GM21447 (cell line): ENCODE data around the gene CACNG4.

ENCODE experiments used
- ATAC-seq: cut with Tn5 transposase; IDR thresholded peaks from one replicate; pipeline ENCODE4 v1.9.1; 2021; ENCODE audit not compliant: unreplicated experiment

CACNG4 gene

DNA sequence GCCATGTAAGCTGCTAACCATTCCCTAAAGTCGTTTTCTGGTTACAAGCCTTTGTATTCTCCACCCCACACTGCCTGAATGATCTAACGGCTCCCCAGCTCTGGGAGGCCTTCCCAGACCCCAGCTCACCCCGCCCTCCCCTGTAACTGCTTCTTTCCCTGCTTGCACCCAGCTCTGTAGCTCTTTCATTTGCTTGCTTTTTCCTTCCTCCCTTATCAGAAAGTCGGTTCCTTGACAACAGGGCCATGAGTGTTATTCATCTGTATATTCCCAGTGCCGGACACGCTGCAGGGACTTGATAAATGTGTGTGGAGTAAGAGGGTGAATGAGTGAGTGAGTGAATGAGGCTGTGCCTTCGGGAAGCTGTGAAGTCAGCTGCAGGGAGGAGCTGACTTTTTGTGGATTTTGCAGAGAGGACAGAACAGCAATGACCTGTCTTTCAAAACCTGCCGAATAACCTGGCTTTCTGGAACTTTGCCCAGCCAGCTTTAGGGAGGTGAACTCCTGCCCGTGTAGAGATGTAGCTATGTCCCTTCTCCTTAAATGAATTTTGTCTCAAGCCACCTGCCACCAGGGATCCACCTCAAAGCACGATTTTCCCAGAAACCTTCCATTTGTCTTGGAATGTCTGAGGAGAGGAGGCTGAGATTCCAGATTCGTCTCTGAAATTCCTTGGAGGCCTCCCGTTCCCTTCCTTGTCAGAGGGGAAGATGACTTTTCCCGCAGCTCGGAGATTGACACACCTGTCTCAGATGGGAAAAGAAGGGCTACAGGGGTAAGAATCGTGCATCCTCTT is 20.0 kb upstream of the CACNG4 start:
- no peak for ATAC-seq

DNA sequence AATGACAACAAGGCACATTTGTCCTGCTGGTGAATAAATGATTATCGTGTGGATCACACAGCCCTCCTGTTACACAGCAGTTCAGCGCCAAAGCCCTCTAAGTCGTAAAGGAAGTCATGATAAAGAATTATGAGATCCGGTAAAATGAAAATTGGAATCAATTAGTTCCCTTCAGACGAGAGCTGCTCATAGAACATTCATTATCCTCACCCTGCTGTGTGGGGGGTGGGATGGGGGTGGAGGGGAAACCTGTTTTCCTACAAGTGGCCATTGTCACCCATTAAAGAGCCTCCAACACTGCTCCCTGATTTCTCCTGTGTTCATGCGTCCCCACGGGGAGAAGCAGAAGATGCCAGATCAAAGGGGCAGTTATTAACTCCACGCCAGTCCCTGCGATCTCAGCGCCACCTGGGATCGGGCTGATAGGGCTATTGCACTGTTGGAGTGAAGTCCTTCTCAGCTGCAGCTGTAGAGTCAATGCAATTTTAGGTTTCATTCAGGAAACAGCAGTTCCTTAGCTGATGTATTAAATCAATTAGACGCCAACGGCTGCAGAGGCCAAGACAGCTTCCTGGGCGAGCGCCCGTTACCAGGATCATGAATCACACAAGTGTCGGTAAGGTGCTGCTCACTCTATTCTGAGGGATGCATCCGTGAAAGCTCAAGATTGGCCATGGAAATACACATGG is 19.2 kb upstream of the CACNG4 start:
- no peak for ATAC-seq

DNA sequence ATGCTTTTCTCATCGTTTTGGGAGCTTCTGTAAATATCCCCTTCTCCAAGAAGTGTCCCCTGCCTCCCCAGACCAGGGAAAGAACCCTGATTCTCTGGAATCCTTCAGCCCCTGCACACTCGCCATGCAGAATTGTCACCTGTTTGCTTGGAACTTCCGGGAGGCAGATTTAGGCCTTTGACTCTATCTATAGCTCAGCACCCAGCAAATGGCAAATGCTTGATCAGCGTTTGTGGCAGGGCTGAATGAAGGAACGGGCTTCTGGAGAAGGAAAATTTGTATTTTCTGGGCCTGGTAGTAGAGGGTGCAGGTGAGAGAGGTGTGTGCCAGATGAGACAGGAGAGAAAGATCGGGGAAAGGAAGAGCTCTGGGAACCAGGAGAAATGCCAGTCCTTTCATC is 18.3 kb upstream of the CACNG4 start:
- no peak for ATAC-seq

DNA sequence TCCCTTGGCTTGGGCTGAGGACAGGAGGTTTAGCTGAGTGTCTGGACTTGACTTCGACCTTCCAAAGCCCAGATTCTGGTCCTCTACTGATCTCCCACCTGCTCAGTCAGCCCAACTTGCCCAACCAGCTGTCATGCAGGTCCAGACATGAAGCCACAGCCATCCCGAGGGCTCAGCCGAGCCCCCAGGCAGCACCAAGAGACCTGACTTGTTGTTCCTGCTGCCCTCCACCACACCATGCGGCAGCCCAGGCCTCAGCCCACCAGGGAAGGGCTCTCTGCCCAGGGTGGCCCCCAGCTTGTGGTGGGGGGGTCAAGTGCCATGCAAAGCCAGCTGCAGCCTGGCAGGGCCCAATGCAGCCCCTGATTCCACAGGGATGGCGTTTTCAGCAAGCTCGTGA is 17.2 kb upstream of the CACNG4 start:
- no peak for ATAC-seq

DNA sequence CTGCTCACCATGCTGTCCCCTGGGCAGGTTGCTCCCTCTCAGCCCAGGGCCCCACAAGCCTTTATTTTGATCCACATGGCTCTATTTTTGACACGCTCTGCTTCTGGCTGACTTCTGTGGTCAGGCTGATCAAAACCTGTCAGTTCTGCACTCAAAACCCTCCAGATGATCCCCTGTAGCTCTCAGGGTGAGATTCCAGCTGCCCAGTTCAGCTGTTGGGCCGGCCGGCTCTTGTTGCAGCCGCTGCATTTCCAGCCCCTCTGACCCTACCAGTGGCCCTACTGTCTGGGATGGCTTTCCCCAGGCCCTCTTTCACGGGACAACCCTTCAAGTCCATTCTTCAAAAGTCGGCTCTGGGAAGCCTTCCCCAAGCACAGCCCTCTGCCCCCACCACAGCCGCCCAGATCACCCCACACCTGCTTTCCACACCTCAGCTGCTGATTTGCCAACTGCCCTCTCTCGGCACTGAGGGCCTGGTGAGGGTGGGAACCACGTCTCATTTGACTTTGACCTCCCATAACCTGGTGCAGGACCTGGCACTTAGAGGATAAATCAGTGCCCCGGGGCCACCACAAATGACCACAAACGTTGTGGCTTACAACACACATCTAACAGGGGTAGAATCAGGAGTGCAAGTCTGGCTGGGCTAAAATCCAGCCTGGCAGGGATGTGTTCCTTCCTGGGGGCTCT is 16.3 kb upstream of the CACNG4 start:
- ATAC-seq: no peak

DNA sequence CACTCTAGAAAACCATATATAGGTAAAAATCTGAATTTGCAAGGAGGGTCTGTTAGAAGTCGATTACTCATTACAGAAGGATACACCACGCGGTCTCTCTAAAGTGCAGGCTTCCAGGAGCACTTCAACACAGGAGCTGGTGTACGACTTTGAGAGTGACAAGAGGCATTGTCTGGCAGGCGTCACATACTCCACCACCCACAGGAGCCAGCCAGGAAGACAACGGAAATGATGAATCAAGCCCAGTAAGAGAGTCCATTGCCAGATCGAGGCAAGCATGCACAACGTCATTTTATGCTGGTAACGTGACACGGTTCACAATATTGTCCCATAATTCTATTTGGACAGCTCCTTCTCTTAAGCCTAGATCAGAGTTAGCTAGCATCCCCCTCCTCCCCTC is 15.0 kb upstream of the CACNG4 start:
- ATAC-seq: no peak

DNA sequence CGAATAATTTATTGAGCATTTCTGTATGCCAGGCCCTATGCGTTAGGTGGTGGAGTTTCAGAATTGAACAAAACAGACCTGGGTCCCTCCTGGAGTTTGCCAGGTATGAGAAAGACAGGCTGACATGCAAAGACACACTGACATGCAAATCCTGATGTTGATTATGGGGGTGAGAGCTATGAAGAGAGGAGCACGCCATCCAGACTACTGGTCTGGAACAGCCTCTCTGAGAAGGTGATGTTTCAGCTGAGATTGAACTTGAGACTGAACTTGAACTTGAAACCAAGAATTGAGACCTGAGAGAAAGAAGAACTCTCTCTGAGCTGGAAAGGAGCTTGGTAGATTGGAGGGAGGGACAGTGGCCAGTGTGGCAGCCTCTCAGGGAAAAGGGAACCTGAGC is 14.2 kb upstream of the CACNG4 start:
- no peak for ATAC-seq

DNA sequence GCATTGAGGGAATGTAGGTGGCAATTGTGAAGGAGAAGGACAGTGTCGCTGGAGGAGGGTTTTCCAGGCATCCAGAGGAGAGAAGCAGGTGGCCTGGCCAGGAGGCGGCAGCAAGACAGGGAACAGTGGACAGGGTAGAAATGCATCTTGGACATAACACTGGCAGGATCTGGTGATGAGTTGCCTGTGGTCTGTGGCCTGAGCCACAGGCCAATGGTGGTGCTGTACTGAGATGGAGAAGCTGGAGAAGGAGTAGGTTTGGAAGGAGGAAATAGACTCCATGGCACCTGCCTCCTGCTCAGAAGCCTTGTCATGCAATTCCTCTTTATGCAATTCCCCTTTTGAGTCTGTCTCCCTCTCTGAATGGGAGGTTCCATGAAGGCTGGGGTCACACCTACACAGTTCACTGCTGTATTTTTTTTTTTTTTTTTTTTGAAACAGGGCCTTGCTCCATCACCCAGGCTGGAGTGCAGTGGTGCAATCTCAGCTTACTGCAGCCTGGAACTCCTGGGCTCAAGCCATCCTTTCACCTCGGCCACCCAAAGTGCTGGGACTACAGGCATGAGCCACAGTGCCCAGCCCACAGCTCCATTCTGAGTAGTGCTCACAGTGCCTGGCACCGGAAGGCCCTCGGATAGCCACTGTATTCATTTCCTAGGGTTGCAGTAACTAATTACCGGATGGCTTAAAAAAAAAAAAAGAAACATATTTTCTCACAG is 13.5 kb upstream of the CACNG4 start:
- no peak for ATAC-seq

DNA sequence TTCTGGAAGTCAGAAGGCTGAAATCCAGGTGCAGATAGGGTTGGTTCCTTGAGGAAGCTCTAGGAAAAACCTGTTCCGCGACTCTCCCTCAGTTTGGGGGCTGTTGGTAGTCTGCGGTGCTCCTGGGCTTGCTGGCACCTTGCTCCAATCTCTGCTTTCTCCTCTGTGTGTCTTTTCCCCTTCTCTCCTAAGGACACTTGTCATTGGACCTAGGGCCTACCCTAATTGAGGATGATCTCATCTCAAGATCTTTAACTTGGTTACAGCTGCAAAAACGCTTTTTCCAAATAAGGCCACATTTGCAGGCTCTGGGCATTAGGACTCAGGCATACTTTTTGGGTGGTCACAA is 12.9 kb upstream of the CACNG4 start:
- ATAC-seq: no peak

DNA sequence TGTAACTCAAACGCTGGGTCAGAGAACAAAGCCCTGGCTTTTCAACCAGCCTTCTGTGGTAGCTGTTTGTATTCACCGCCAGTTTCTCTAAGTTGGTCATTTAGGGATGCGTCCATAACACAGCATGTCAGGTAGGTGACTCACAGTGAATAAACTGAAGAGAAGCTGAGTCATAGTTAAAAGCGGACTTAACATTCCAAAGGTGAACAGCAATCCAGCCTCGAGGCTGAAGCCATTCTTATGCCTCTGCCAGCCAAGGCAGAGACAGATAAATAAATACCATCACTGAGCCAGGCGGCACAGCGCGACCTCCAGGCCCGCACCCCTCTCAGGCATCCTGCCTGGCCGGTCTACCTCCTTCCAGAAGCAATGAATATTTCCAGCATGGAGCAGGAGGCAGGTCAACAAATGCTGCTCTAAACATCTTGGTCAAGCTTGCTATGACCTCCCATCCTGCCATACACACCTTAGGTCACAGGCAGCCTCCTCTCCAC is 12.4 kb upstream of the CACNG4 start:
- no peak for ATAC-seq

DNA sequence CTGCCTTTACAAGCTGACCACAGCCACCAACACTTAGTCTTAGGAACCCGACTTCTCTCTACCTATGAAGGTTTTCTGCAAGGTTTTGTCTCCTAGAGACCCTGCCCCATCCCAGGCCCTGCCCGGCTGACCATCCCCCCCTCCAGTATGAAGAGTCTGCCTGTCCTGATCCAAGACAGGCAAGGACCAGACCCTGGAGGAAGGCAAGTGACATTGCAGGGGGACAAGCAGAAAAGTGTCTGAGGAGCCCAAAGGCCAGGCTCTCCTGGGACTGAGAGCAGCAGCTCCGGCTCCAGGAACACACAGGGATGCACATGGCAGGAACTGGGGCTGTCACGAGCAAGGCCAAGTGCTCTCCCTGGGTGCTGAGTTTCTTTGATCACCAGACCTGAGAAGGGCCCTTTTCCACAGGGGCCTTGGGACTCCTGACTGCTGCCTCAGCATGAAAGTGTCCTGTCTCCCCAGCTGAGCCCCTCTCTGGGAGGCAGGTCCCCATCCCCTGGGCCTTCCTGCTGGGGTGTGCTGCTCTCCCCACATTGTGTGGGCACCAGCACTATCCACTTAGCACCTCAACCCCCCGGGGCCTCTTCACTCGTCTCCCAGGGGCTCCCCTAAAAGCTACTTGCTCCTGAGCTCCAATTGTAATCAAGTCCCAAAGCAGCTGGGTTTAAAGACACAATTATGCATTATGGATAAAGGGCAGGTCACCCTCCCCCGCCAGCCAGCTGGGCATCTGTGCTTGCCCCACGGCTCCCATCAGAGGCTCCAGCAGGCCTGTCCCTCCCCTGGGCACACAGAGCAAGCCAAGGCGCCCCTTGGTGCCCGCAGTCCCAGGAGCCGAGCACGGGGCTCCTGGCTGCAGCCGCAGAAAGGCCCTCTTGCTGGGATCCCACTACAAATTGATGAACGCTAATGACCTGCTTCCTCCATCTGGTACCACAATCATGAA is 11.6 kb upstream of the CACNG4 start:
- no peak for ATAC-seq

DNA sequence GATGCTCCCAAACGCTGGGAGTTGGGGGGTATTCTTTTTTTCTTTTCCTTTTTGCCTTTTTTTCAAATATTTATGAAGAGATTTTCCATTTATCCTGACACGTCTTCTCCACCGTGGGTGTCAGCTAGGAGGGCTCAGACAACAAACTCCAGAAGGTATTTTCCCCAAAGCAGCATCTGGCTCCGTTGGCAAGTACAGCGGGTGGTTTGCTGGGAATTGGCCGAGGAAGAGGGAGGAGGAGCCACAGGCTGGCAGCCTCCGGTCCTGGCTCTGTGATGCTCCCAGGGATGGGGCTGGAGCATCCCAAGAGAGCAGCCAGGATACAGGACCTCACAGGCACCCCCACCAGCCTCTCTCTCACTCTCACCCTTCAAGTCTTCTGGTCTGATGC is 10.9 kb upstream of the CACNG4 start:
- no peak for ATAC-seq

DNA sequence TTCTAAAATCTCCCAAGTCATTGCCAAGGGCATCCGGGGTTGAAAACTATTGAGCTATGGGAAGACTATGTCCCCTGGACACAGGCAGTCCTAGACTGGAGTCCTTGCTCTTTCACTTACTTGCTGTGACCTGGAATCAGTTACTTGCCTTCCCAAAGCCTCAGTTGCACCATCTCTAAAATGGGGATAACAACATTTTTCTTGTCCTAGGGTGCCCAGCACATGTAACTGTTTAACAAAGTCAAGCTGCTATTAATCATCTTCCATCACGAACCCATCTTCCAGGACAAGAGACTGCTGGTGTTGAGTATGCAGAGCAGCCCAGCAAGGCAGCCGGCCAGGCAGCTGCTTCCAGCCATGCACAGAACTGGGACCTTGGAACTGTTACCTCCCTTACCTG is 9.9 kb upstream of the CACNG4 start:
- ATAC-seq: no peak

DNA sequence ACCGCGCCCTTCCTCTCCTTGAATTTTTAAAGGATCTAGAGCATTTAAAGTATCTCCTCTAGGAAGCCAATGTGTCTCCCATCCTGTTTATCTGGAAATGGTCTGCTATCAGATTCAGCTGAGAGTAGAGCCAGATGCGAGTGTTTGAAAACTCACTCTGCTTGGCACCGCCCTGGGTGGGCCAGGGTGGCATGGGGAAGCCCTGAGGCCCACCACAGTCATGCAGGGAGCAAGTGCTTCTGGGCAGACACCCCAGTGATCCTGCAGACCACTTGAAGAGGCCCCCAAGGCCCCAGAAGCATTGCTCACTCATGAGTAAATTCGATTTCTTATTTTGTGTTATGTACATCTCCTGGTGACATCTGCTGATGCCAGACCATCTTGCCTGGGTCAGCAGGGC is 8.7 kb upstream of the CACNG4 start:
- no peak for ATAC-seq

DNA sequence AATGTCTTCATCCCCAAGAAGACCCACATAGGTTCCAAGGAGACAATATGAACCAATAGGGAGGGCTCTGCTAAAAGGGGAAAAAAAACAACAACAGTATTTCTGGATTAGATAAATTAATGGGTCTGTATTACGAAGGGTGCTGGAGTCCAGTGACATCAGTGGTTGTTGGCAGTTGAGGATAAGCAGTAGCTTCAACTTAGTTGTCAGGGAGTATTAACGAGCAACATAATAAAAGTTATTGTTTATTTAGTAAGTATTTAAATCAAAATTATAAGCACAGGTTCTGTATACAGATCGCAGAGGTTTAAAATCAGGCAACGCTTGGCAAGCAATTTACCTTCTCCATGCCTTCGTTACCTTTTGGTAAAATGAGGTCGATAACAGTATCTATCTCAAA is 7.6 kb upstream of the CACNG4 start:
- ATAC-seq: no peak

DNA sequence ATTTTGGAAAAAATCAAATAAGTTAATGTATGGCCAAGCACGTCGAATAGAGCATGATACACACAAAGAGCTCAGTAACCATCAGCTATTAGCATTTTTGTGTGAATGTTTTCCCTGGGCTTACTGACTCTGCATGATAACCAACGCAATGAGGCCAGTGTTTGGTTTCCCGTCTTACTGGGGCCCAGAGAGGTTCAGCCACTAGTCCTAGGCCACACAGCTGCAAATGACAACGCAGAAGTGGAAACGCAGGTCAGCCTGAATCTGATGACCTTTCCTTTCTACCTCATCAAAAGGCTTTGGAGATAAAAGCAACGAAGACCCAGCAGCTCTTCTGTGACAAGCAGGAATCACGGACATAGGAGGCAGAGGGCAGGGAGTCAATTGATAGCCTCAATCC is 7.2 kb upstream of the CACNG4 start:
- ATAC-seq: no peak

DNA sequence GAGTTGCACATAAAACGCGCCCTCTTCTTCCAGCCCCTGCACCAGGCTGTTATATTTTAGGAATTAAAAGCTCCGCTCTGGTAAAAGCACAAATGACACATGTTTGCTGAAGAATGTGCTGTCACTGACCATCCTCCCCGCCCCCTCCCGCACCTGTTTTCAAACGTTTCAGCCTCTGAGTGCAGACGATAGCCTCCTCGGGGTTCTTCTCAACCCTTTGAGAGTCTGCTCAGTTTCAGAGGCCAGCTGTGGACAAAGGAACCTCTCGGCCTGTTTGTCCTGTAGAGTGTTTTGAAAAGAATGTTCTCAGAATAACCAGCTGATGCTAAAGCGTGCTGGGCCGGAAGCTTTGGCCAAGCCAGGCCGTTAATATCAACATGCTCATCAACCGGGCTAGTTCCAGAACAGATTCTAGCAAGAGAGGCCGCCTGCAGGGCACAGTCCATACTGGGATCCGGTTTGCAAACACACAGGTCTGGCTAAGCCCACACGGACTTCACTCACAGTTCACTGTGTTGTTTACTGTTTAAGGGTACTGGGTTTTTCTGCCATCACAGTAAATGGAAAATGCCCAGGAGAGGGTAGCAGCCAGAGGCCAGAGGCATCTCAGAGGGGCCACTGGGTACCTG is 6.4 kb upstream of the CACNG4 start:
- ATAC-seq: no peak

DNA sequence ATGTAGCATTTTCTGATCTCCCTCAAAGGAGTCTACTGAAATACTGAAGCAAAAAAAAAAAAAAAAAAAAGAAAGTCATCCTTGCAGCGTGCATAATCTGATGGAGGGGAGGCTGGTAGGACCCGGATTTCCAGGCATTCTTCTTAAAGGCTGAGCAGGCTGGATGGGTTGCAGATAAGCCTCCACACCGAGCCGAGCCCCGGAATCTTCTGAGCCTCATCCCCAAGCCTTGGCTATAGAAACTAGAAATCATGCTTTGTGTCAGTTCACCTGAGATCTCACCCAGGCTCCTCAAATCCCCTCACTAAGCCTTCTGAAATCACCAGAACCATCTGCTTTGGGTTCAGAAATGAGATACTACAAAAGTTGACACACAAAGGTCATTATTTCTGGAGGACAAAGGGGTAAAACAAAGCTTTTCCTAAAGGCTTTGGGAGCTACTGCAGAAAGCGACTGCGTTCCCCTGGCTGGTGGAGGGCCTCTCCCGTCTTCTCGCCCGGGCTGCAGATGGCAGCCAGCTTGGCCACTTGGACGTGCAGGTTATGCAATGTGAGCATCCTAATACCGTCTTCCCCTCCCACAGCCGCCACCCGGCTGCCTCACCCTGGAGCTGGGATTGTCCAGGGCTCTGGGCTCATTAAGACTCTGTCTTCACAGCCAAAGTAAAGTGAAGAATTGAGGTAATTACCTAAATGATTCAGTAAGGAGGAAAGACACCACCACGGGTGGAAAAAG is 4.7 kb upstream of the CACNG4 start:
- no peak for ATAC-seq

DNA sequence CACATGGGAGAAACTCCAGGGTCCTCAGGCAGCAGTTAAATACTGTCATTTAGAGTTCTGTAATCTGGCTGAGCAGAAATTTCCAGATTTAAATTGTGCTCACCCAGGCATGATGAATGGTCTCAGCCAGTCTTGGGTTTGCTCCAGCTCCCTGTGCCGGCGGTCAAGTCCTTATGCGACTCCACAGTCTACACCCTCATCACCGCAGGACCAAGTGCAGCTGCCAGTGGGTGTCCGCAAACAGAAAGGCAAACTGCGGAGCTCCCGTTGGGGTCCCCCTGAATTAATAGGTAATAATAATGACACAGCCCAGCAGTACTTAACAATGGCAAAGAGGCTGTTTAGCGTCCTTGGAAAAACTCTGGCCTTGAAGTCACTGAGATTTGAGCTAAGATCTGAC is 3.9 kb upstream of the CACNG4 start:
- no peak for ATAC-seq
